A549 (cell line): ENCODE data around the gene LAMP2.

Source experiments
- CTCF ChIP-seq: fragments of >200 bp; sonication (Bioruptor Twin); formaldehyde crosslinking; IDR thresholded peaks from 3 replicates; pipeline ENCODE4 v1.5.1; 2016
- EP300 ChIP-seq, 2 experiments: fragments of >200 bp; sonication (Bioruptor Twin); formaldehyde crosslinking; IDR thresholded peaks; 2 replicates in 1 of 2; 3 replicates in 1 of 2; pipeline ENCODE4 v1.6.1; 2016 to 2017
- FOSL2 ChIP-seq, 2 experiments: fragments of 450-650 bp in 1 of 2; fragments of >200 bp in 1 of 2; sonication (Bioruptor Twin) in 1 of 2; formaldehyde crosslinking; IDR thresholded peaks; 2 replicates each; pipeline versions ENCODE4 v1.5.0 to v1.6.1; 2016 to 2020; ENCODE audit warnings: mild to moderate bottlenecking in 1 of 2, moderate library complexity in 1 of 2
- HMGXB4 ChIP-seq: fragments of 250-450 bp; sonication (Bioruptor Pico); IDR thresholded peaks from 2 replicates; pipeline ENCODE4 v1.5.0; 2021; ENCODE audit warnings: mild to moderate bottlenecking, moderate library complexity, borderline replicate concordance
- KDM1A ChIP-seq: fragments of 200-600 bp; sonication (generic); IDR thresholded peaks from 2 replicates; pipeline ENCODE4 v1.6.1; 2016; ENCODE audit warnings: low read depth, mild to moderate bottlenecking
- MAZ ChIP-seq: fragments of 150-350 bp; IDR thresholded peaks from 2 replicates; pipeline ENCODE4 v1.6.1; 2014; ENCODE audit warnings: antibody characterized with exemption, low read depth, low read length, borderline replicate concordance
- PBX3 ChIP-seq: IDR thresholded peaks from 2 replicates; pipeline ENCODE4 v1.6.1; 2012
- PHF8 ChIP-seq: fragments of 200-600 bp; sonication (generic); IDR thresholded peaks from 2 replicates; pipeline ENCODE4 v1.6.1; 2016; ENCODE audit warnings: low read depth, mild to moderate bottlenecking, antibody characterized with exemption, moderate library complexity, borderline replicate concordance
- POLR2A ChIP-seq: IDR thresholded peaks from 2 replicates; pipeline ENCODE4 v1.6.1; 2012; ENCODE audit warnings: mild to moderate bottlenecking, low read length
- POLR2AphosphoS2 ChIP-seq: conservative IDR thresholded peaks from 2 replicates; pipeline ENCODE4 v1.6.1; 2012; ENCODE audit warnings: low read length, improper control_type of control experiment, inconsistent platforms
- RAD21 ChIP-seq, 2 experiments: fragments of >200 bp in 1 of 2; sonication (Bioruptor Twin) in 1 of 2; formaldehyde crosslinking in 1 of 2; IDR thresholded peaks in 1 of 2; conservative IDR thresholded peaks in 1 of 2; 2 replicates in 1 of 2; 3 replicates in 1 of 2; pipeline ENCODE4 v1.6.1; 2012 to 2018; ENCODE audit warnings: inconsistent platforms in 1 of 2
- REST ChIP-seq: fragments of 200-600 bp; sonication (generic); IDR thresholded peaks from 2 replicates; pipeline ENCODE4 v1.6.1; 2016; ENCODE audit warnings: antibody characterized with exemption, mild to moderate bottlenecking, moderate library complexity

- no peak for TF ChIP-seq PHF8
- no peak for TF ChIP-seq PBX3
- peak; percentile 26; the same call in 1 of the 3 replicates for TF ChIP-seq CTCF
- no peak for TF ChIP-seq KDM1A
- no peak for TF ChIP-seq POLR2A
- TF ChIP-seq MAZ = no peak
- TF ChIP-seq EP300 (IDR thresholded peaks at IDR 0.05) = no peak
- no peak for TF ChIP-seq REST
- no peak for TF ChIP-seq HMGXB4 (CRISPR knock-in tag)
- no peak for TF ChIP-seq FOSL2 (IDR thresholded peaks at IDR 0.05)
- TF ChIP-seq FOSL2 (CRISPR knock-in tag; IDR thresholded peaks at IDR 0.05) = no peak
- TF ChIP-seq RAD21 (conservative IDR thresholded peaks at IDR 0.05 in 1 of 2, IDR thresholded peaks at IDR 0.05 in 1 of 2) = peak; percentile 41 to 56; a peak in 4 of 5 replicates
- TF ChIP-seq POLR2AphosphoS2 = no peak
These were observed 88.4 kb downstream of the LAMP2 start for GRCh38 chrX:120380699-120381098.
